ENCODE measurements around the gene ARPP21. TPM values are rescaled to one million over a fixed set of nuclear protein-coding genes. Genes with fewer than 3 reads are reported as not detected.

Gene ARPP21
- polyA plus RNA-seq, 1 of the 3 experiments (the other 2 are of a cell fraction) = 1.6 TPM

DNA sequence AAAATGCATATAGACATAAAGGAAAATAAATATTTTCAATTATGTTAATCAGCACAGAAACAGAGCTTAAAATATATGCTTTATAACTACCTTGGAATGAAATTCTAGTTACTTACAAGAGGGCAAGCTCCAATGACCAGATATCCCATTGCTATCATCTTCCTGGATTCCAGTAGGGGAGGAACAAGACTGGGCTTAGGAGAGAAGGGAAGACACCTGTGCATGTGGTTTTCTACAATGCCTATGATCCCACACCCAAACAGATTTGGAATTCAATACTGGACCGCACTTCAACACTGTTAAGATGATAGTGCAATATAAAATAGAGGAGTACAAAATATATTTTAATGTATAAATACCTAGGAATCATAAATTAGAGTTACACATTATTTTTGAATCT, 79.6 kb downstream of the ARPP21 start (continued):
- TF ChIP-seq, protein P1, sequence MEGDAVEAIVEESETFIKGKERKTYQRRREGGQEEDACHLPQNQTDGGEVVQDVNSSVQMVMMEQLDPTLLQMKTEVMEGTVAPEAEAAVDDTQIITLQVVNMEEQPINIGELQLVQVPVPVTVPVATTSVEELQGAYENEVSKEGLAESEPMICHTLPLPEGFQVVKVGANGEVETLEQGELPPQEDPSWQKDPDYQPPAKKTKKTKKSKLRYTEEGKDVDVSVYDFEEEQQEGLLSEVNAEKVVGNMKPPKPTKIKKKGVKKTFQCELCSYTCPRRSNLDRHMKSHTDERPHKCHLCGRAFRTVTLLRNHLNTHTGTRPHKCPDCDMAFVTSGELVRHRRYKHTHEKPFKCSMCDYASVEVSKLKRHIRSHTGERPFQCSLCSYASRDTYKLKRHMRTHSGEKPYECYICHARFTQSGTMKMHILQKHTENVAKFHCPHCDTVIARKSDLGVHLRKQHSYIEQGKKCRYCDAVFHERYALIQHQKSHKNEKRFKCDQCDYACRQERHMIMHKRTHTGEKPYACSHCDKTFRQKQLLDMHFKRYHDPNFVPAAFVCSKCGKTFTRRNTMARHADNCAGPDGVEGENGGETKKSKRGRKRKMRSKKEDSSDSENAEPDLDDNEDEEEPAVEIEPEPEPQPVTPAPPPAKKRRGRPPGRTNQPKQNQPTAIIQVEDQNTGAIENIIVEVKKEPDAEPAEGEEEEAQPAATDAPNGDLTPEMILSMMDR (IDR thresholded peaks at IDR 0.05) = no peak
- TF ChIP-seq TEAD4 (IDR thresholded peaks at IDR 0.05; ENCODE audit: borderline replicate concordance, insufficient read depth) (no peak), GATA2 (CRISPR knock-in tag; IDR thresholded peaks at IDR 0.05) (no peak), EP300 (IDR thresholded peaks at IDR 0.05; ENCODE audit: borderline replicate concordance in 1 of 2, low read depth in 1 of 2, low read length in 1 of 2) (no peak), RXRA (IDR thresholded peaks at IDR 0.05; ENCODE audit: borderline replicate concordance, low read depth) (no peak)
- TF ChIP-seq, protein P2, sequence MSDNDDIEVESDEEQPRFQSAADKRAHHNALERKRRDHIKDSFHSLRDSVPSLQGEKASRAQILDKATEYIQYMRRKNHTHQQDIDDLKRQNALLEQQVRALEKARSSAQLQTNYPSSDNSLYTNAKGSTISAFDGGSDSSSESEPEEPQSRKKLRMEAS (IDR thresholded peaks at IDR 0.05; ENCODE audit: low read depth) = no peak

DNA sequence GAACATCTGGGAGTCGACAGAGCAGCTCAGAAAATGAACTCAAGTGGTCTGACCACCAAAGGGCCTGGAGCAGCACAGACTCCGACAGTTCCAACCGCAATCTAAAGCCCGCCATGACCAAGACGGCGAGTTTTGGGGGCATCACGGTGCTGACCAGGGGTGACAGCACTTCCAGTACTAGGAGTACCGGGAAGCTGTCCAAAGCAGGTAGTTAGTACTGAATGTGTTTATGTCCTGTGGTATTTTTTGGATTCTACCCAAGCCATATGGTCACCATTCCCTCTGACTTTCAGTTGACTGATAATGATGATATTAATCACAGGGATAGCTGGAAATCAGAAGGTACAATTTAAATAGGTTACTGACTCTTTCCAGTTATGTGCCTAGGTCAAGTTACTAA, 82.3 kb downstream of the ARPP21 start:
- Histone ChIP-seq H3K79me2 (ENCODE audit: insufficient read depth) (no peaks in the 10 kb centered on the region), H4K20me1 (ENCODE audit: insufficient read depth) (no peaks in the 10 kb centered on the region), H3K27me3 (ENCODE audit: insufficient read depth) (no peaks in the 10 kb centered on the region), H3K9me2 (no peaks in the 10 kb centered on the region), H3K4me3 (ENCODE audit: low read depth in 2 of 2, low read length in 1 of 2) (no peak overlapping the region), H3K36me3 (replicated peaks in 1 of 2; ENCODE audit: control insufficient read depth in 1 of 2, insufficient read depth in 2 of 2, low read length in 1 of 2) (no peaks in the 10 kb centered on the region), H3K9ac (no peak overlapping the region), H3K27ac (ENCODE audit: low read depth in 2 of 2, low read length in 1 of 2) (no peak overlapping the region; a peak in 1 of 4 replicates), H3K9me3 (no peaks in the 10 kb centered on the region), H3K4me2 (no peak overlapping the region), H2AFZ (ENCODE audit: low read depth) (no peak overlapping the region), H3F3A (replicated peaks; ENCODE audit: insufficient read depth) (no peaks in the 10 kb centered on the region), H3K4me1 (ENCODE audit: control insufficient read depth in 1 of 2, insufficient read depth in 2 of 2, low read depth in 1 of 2, low read length in 1 of 2) (peaks cover 0 to 8% of the 10 kb centered on the region in 2 experiments; a peak in 2 of 4 replicates)
- 67% methylated on average over 8 of the region's 8 CpGs for WGBS (ENCODE audit: low lambda C conversion rate)
- CTCF ChIA-PET = interaction anchor here (1.3 to 1.6 kb wide), 3 partner anchors 11 to 187 kb away, joined by 3 to 6 read pairs (median 3); no protein-coding TSS in a partner anchor
- DNase-seq = no peak
- TF ChIP-seq RFX5 (IDR thresholded peaks at IDR 0.05; ENCODE audit: low read length) (no peak), TCF12 (IDR thresholded peaks at IDR 0.05) (peak; percentile 65), MEF2A (IDR thresholded peaks at IDR 0.05; ENCODE audit: borderline replicate concordance, low read depth) (no peak), RAD21 (IDR thresholded peaks at IDR 0.05; ENCODE audit: low read length) (no peak), NRF1 (IDR thresholded peaks at IDR 0.05; ENCODE audit: low read depth, low read length) (no peak), RCOR1 (IDR thresholded peaks at IDR 0.05; ENCODE audit: low read length) (peak; percentile 51; the same call in 1 of the 2 replicates)
- TF ChIP-seq, protein P3, sequence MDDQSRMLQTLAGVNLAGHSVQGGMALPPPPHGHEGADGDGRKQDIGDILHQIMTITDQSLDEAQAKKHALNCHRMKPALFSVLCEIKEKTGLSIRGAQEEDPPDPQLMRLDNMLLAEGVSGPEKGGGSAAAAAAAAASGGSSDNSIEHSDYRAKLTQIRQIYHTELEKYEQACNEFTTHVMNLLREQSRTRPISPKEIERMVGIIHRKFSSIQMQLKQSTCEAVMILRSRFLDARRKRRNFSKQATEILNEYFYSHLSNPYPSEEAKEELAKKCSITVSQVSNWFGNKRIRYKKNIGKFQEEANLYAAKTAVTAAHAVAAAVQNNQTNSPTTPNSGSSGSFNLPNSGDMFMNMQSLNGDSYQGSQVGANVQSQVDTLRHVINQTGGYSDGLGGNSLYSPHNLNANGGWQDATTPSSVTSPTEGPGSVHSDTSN (IDR thresholded peaks at IDR 0.05) = 0 out of 2 replicates have a peak, but pooled peaks have one; percentile 12
- POLR2A ChIA-PET = interaction anchor here (0.7 kb wide), 1 partner anchor 66 kb away, joined by 3 read pairs; no protein-coding TSS in a partner anchor

DNA sequence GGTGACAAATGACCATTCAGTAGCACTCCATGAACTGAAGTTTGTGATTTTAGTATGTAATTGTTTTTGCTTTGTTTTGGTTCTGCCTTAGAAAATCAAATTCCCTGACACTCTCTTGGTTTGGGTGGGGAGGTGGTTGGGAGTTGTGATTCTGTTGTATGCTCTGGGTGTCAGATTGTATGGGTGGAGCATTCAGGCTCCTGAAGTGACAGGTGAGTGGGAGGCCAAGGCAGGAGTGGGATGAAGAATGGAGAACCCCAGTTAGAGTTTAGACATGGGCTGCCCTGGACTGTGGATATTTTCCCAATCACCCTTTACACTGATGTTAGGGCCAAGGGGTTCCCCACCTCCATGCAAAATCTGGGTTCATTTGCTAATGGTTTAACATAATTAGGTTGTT, 83.6 kb downstream of the ARPP21 start:
- H3K79me2 ChIP-seq (ENCODE audit: insufficient read depth) = no peaks in the 10 kb centered on the region
- CTCF ChIA-PET = no interaction called here
- H3F3A ChIP-seq (replicated peaks; ENCODE audit: insufficient read depth) = no peaks in the 10 kb centered on the region
- no peaks in the 10 kb centered on the region for H3K27me3 ChIP-seq (ENCODE audit: insufficient read depth)
- no peak overlapping the region for H3K27ac ChIP-seq (ENCODE audit: low read depth in 2 of 2, low read length in 1 of 2)
- no peak overlapping the region for H3K4me2 ChIP-seq
- H3K4me3 ChIP-seq (ENCODE audit: low read depth in 2 of 2, low read length in 1 of 2) = no peak overlapping the region
- POLR2A ChIA-PET = no interaction called here
- DNase-seq = no peak
- no peak overlapping the region for H3K9ac ChIP-seq
- H2AFZ ChIP-seq (ENCODE audit: low read depth) = no peak overlapping the region
- H3K36me3 ChIP-seq (replicated peaks in 1 of 2; ENCODE audit: control insufficient read depth in 1 of 2, insufficient read depth in 2 of 2, low read length in 1 of 2) = no peaks in the 10 kb centered on the region
- no peaks in the 10 kb centered on the region for H3K9me2 ChIP-seq
- TF ChIP-seq, protein P3 (IDR thresholded peaks at IDR 0.05) = no peak
- TF ChIP-seq GATA2 (CRISPR knock-in tag; IDR thresholded peaks at IDR 0.05) = no peak
- peaks cover 6 to 8% of the 10 kb centered on the region in 2 experiments; a peak in 3 of 4 replicates for H3K4me1 ChIP-seq (ENCODE audit: control insufficient read depth in 1 of 2, insufficient read depth in 2 of 2, low read depth in 1 of 2, low read length in 1 of 2)
- no peaks in the 10 kb centered on the region for H3K9me3 ChIP-seq
- no peaks in the 10 kb centered on the region for H4K20me1 ChIP-seq (ENCODE audit: insufficient read depth)

Data from SK-N-SH (cell line).